ENCODE results near the gene CEP170B.

DNA sequence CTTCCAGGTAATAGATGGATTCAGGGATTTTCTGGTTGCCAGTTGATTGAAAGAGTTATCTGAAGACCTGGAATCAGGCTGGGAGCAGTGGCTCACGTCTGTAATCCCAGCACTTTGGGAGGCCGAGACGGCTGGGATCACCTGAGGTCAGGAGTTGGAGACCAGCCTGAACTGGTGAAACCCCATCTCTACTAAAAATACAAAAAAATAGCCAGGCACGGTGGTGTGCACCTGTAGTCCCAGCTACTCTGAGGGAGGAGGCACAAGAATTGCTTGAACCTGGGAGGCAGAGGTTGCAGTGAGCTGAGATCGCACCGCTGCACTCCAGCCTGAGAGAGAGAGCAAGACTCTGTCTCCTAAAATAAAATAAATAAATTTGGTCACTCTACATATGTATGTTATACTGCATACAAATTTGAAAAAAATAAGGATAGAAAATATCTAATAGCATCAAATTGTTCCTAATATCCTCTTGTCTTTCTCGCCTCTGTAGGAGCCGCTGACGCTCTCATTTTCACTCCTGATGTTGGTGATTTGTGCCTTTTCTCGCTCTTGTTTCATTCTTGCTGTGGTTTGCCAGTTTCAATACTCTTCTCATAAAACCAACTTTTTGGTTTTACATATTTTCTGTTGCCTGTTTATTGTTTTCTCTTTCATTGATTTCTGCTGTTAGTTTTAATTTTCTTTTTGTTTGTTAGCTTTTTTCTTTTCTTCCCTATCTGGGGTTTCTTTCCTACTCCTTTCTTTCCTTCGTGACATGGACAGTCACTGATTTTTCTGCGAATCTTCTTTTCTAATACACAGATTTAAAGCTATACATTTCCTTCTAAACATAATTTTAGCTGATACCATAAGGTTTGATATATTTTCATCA, 35.8 kb downstream of the CEP170B start:
- TF ChIP-seq, protein P1, sequence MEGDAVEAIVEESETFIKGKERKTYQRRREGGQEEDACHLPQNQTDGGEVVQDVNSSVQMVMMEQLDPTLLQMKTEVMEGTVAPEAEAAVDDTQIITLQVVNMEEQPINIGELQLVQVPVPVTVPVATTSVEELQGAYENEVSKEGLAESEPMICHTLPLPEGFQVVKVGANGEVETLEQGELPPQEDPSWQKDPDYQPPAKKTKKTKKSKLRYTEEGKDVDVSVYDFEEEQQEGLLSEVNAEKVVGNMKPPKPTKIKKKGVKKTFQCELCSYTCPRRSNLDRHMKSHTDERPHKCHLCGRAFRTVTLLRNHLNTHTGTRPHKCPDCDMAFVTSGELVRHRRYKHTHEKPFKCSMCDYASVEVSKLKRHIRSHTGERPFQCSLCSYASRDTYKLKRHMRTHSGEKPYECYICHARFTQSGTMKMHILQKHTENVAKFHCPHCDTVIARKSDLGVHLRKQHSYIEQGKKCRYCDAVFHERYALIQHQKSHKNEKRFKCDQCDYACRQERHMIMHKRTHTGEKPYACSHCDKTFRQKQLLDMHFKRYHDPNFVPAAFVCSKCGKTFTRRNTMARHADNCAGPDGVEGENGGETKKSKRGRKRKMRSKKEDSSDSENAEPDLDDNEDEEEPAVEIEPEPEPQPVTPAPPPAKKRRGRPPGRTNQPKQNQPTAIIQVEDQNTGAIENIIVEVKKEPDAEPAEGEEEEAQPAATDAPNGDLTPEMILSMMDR (conservative IDR thresholded peaks at IDR 0.05 in 1 of 2, IDR thresholded peaks at IDR 0.05 in 1 of 2; ENCODE audit: extremely low read depth in 1 of 2, insufficient read depth in 1 of 2, low read depth in 1 of 2, low read length in 2 of 2) = no peak
- TF ChIP-seq EZH2 (IDR thresholded peaks at IDR 0.05; ENCODE audit: borderline replicate concordance, low read length) = no peak

All from mammary epithelial cell (primary cell).